Ectodermal cell (in vitro differentiated cells): ENCODE results near the gene H2BW1.
"Not testable (repeated sequence)": the region's sequence is repeated elsewhere in the genome, so short reads cannot be mapped to it uniquely, and the experiment has no call there.

ENCODE experiments used
- H3K27ac ChIP-seq: 2 replicates; pipeline ENCODE4 v1.7.0; 2013; ENCODE audit warnings: mild to moderate bottlenecking, low read depth, low read length; ENCODE audit not compliant: insufficient read depth, poor library complexity, severe bottlenecking
- H3K27me3 ChIP-seq: 2 replicates; pipeline ENCODE4 v1.7.0; 2013; ENCODE audit warnings: mild to moderate bottlenecking, low read length; ENCODE audit not compliant: insufficient read depth, control insufficient read depth, poor library complexity, severe bottlenecking
- H3K36me3 ChIP-seq: one replicate; pipeline ENCODE4 v1.7.0; 2013; ENCODE audit warnings: low read length; ENCODE audit not compliant: control insufficient read depth, insufficient read depth
- H3K4me1 ChIP-seq: one replicate; pipeline ENCODE4 v1.7.0; 2013; ENCODE audit warnings: low read length; ENCODE audit not compliant: control insufficient read depth, insufficient read depth
- H3K4me3 ChIP-seq: 2 replicates; pipeline ENCODE4 v1.7.0; 2013; ENCODE audit warnings: low read depth, low read length, control low read depth; ENCODE audit not compliant: insufficient read depth
- H3K9me3 ChIP-seq: 2 replicates; pipeline ENCODE4 v1.7.0; 2013; ENCODE audit warnings: mild to moderate bottlenecking, low read length, moderate library complexity; ENCODE audit not compliant: control insufficient read depth
- WGBS, 2 experiments: methylation state at CpG; one replicate each; pipeline ENCODE4 v1.1.7; 2013; ENCODE audit warnings: missing lambda C conversion rate in 2 of 2; 5-methylcytosine and 5-hydroxymethylcytosine counted together

H2BW1 gene

DNA sequence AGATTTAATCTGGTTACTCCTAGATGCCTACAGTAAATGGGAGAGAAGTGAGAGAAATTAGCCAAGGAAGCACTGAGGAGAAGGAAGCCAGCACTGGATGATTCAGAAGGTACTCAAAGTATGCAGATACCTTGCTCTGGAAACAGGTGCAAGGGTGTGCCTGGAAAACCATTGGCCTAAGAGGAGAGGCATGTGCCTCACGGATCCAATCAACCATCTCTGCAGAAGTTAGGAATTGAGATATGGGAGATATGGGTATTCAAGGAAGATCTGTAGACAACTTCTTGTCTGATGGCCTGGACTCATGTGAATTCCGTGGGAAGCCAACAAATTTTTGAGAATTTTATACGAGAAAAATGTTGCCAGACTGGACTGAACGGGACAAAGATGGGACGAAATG, 4.7 kb downstream of the H2BW1 start:
- 76 to 78% methylated on average over 5 of the region's 5 CpGs for WGBS, 2 experiments
- H3K4me1 ChIP-seq, result no peaks in the 10 kb centered on the region
- H3K27me3 ChIP-seq, result no peaks in the 10 kb centered on the region

DNA sequence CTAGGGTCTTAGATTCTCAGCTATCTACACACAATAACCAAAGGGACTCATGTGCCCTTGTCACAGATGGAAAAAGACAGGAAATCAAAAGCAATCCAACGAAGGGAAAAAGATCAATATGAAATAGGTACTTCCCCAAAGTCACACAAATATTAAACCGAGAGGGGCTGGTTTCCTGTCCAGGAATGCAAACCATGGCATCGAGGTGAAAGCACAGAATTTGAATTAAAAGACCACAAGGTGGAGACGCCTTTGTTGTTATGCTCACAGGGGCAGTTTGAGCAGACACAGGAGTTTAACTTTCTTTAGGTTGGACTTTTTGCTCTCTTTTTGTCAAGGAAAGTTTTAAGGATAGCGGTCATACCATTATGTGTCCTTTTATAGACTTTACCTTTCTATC, 14.3 kb downstream of the H2BW1 start:
- Histone ChIP-seq H3K27ac (no peak overlapping the region), H3K9me3 (no peaks in the 10 kb centered on the region), H3K36me3 (no peaks in the 10 kb centered on the region), H3K4me3 (no peak overlapping the region), H3K4me1 (no peaks in the 10 kb centered on the region), H3K27me3 (no peaks in the 10 kb centered on the region)
- 74 to 79% methylated on average over 4 of the region's 5 CpGs for WGBS, 2 experiments

More for the DNA sequence above, 4.7 kb downstream of the H2BW1 start:
- Histone ChIP-seq H3K9me3 (no peaks in the 10 kb centered on the region), H3K4me3 (no peak overlapping the region), H3K27ac (no peak overlapping the region), H3K36me3 (no peaks in the 10 kb centered on the region)

DNA sequence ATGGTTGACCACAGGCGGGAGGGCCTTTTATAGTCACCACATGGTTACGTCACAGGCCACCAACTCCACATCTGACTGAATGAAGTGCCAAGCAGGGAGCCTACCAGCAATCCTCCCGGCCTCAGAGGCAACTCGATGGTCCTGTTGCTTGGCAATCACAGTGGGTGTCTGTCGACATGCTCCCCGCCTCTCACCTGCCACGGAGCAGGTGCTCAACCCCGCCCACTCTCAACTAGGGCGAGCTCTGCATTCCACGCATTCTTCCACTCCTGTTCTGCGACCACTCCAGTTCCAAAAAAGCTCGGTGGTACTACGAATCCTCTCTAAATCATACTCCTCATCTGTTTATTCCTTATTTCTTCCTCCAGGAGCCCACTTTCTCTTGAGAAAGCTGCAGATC, 30.0 kb downstream of the H2BW1 start:
- not testable (repeated sequence) for H3K27me3 ChIP-seq, H3K36me3 ChIP-seq, H3K4me3 ChIP-seq, H3K27ac ChIP-seq, H3K4me1 ChIP-seq, H3K9me3 ChIP-seq
- WGBS, 2 experiments, result no CpG with 5 or more reads among the region's 13 CpGs

DNA sequence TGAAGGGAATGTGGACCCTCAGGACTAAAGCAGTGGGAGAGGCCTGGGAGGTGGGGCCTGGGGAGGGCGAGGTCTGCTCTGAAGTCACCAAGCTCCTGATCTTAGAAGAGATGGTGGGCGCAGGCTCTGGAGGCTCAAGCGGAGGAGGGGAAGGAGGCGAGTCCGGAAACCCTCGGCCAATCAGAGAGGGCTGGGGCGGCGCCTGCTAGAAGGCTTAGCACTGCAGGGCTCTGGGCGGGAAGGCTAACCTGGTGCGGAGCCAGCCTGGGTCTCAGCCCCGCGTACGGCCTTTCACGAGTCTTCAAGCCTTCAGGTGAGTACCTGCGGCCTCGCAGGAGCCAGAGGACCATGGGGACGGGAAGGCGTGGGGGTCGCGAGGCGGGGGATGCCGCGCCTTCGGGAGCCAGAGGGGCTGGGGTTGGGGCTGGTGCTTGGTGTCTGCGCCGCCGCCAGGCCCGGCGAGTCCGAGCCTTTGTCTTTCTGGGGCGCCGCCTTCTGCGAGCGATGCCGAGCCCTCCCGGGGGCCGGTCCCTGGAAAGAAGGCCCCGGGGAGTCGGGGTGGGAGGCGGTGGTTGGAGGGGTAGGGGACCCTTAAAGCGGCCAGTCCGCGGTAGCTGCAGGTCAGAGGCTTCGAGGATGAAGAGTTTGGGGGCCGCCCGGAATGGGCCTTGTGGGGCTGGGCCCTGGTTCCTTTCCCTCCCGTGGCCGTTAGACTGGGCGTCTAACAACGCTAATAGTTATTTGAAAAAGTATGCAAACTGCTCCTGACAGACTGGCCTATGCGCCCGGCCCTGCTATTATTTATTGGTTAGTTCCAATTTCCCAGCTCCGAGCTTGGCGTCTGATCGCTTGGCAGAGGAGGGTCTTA, 50.9 kb downstream of the H2BW1 start, which contains the start of gene TMSB15B:
TMSB15B (plus strand) TSS at position 217 of the 868 bp plus-strand sequence.
- not testable (repeated sequence) for H3K27ac ChIP-seq
- WGBS, 2 experiments, result no CpG with 5 or more reads among the region's 55 CpGs

More for the DNA sequence above, 50.9 kb downstream of the H2BW1 start, which contains the start of gene TMSB15B:
- not testable (repeated sequence) for H3K27me3 ChIP-seq, H3K36me3 ChIP-seq, H3K9me3 ChIP-seq, H3K4me3 ChIP-seq, H3K4me1 ChIP-seq
